HG03039 (cell line): ENCODE data around the gene IL1B.
A peak's percentile ranks its signal among the peaks of the same experiment; 100 is the strongest.

ENCODE experiments used
- ATAC-seq: cut with Tn5 transposase; IDR thresholded peaks from one replicate; pipeline ENCODE4 v1.9.1; 2021; ENCODE audit warnings: mild to moderate bottlenecking, moderate library complexity; ENCODE audit not compliant: unreplicated experiment

IL1B gene

DNA sequence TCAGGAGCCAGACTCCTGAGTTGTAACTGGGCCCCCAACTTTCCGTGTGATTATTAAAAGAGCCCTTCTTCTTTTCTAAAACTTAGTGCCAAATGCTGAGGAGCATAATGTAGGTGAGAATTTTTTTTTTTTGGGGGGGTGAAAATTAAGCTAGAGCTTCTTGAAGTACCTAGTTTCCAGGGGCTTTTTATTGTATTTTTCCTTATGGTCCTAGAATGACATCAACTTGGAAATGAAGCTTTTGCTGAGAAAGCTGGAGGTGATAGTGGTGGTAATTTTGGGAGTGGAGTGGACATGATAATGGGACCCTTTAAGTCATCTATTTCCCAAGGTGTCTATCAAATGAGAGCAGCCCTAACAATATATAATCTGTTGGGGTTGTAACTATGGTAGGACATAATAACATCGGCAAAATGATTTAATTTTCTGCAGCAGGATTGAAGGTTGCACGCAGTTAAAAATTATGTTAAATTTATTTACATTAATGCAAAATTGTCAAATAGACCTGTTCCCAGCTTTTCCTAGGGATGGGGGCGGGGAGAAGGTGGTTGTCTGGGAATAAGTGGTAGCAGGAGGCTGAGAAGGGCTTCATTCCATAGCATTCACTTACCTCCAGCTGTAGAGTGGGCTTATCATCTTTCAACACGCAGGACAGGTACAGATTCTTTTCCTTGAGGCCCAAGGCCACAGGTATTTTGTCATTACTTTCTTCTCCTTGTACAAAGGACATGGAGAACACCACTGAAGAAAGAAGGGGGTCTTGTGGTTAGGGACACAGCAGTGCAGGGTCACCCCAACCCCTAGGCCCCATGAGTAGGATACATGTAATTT lies 5.7 kb downstream of the IL1B start:
- no peak for ATAC-seq

DNA sequence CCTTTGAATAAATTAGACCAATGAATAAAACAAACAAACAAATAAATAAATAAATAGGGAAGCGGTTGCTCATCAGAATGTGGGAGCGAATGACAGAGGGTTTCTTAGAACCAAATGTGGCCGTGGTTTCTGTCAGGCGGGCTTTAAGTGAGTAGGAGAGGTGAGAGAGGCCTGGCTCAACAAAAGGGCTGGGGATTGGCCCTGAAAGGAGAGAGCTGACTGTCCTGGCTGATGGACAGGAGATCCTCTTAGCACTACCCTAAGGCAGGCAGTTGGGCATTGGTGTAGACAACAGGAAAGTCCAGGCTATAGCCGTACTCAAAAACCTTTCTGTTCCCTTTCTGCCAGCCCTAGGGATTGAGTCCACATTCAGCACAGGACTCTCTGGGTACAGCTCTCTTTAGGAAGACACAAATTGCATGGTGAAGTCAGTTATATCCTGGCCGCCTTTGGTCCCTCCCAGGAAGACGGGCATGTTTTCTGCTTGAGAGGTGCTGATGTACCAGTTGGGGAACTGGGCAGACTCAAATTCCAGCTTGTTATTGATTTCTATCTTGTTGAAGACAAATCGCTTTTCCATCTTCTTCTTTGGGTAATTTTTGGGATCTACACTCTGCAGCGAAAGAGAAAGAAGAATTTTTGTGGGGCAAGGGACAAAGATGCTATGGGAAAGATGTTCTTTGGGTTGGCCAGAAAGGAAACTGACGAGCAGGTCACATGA lies 6.5 kb downstream of the IL1B start:
- no peak for ATAC-seq

- ATAC-seq: no peak
Measured at GRCh38 chr2:112829101-112829960, 7.2 kb downstream of the IL1B start.

GRCh38 chr2:112828251-112828691 lies 8.3 kb downstream of the IL1B start:
- ATAC-seq: no peak

GRCh38 chr2:112827604-112828185 lies 8.9 kb downstream of the IL1B start:
- ATAC-seq: no peak

DNA sequence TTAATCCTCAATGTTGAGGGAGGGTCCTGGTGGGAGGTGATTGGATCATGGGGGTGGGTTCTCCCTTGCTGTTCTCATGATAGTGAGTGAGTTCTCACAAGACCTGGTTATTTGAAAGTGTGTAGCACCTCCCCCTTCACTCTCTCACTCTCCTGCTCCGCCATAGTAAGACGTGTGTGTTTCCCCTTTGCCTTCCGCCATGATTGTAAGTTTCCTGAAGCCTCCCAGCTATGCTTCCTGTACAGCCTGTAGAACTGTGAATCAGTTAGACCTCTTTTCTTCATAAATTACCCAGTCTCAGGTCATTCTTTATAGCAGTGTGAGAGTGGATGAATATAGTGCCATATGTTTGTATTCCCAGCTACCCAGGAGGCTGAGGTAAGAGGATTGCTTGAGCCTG lies 9.6 kb downstream of the IL1B start:
- ATAC-seq: no peak

GRCh38 chr2:112825706-112826105 lies 10.9 kb downstream of the IL1B start:
- ATAC-seq: no peak

GRCh38 chr2:112824694-112825085 lies 11.9 kb downstream of the IL1B start:
- ATAC-seq: no peak

DNA sequence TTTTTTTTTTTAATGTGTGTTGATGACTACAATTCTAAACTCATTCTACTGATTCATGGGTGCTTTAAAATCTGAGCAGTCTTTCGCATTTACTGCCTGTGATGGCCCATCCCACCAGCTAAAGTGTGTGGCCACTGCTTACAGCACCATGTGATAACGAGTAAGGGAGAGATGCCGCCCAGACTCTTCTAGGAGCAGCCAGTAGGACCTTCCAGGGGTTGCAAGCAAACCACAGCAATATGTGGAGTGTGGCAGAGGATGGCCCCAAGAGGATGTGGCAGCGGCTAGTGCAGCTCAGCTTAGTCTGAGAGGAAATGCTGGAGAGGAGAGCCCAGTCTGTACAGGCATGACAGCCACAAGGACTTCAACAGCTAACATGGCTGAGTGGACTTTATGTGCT lies 14.9 kb downstream of the IL1B start:
- ATAC-seq: no peak

DNA sequence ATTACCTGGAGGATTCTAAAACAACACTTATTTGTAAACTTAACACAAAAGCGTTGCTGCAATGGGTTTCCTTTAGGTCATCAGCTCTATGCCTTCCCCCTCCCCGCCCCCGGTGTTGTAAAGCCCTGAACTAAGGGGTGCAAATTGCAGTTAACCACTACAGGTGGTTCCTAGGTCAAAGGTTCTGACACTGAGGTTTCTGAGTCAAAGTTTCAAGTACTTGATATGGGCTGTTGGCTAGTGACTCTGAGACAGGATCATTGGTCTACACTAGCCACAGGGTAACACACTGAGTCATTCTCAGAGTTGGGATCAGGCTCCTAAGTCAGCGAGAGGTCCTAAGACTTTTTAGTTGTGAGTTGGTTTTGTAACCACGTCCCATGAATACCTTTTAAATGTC lies 15.4 kb downstream of the IL1B start:
- peak; percentile 66 for ATAC-seq

DNA sequence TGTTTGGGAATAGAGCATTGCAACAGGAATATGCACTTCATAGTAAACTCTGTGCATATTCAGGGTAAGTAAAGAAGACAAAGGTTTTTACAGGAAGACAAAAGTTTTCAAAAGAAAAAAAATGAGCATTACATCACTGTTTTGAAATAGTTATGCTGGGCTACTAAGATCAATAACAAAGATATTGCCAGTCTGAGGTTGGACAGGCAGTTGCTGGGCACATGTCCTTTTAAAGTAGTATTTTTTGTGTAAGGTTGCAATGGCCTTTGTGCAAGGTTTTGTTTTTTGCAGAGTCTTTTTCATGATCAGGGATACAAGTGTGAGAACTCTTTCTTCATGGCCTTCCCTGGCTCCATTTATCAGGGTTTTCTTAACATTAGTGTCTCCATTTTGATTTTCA lies 16.2 kb downstream of the IL1B start:
- ATAC-seq: no peak

DNA sequence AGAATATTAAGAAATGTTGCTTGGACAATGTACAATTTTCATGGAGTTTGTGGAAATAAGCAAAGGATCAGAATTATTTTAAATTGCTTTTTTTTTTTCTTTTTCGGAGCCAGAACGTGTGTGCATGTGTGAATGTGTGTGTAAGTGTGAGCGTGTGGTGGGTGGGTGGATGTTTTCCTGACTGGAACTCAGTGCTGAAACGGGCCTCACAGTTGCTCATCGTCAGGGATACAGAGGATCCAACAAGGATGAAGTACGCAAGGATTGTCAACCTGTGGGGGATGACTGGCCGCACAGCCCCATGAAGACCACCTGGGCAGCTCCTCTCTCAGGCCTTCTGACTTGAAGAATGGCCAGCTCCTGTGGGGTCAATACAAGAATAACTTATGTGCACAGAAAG lies 17.5 kb downstream of the IL1B start:
- no peak for ATAC-seq

DNA sequence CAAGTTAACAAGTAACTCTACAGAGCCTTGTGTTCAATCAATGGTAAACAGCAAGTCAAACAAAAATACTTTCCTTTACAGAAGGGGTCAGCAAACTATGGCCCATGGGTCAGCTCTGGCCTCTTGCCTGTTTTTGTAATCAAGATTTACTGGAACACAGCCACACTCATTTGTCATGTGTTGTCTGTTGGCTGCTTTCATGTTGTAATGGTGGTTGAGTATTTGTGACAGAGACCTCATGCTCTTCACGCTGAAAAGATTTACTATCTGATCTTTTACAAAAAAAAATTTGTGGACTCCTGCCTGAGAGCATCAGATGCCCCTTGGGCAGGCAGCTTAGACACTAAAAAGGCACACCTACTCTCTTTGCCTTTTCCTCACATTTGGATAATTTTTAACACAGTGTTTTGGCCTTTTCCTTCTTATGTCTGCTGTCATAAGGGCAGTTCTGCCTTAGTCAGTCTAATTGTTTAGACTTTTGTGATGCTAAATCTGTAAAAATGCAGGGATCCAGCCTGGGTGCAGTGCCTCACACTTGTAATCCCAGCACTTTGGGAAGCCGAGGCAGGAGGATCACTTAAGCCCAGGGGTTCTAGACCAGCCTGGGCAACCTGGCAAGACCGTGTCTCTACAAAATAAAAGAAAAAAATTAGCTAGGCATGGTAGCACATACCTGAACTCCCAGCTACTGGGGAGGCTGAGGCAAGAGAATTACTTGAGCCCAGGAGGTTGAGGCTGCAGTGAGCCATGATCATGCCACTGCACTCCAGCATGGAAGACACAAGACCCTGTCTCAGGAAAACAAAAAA lies 18.3 kb downstream of the IL1B start:
- no peak for ATAC-seq

DNA sequence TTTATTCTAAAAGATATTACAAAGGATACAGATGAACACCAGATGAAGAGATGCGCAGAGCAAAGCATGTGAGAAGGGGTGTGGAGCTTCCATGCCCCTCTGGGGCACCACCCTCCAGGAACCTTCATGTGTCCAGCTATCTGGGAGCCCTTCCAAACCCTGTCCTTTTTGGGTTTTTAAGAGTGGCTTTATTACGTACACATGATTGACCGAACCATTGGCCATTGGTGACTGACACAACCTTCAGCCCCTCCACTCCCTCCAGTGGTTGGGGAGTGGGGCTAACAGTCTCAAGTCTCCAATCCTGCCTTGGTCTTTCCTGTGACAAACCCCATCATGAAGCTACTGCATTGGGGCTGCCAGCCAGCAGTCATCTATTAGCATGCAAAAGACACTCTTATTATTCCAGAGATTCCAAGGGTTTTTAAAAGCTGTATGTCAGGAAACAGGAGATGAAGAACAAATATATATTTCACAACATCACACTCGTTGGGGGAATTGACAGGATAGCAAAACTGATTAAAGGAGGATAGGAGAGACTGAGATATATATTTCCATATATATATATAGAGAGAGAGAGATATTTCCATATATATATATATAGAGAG lies 19.4 kb downstream of the IL1B start:
- ATAC-seq: no peak

DNA sequence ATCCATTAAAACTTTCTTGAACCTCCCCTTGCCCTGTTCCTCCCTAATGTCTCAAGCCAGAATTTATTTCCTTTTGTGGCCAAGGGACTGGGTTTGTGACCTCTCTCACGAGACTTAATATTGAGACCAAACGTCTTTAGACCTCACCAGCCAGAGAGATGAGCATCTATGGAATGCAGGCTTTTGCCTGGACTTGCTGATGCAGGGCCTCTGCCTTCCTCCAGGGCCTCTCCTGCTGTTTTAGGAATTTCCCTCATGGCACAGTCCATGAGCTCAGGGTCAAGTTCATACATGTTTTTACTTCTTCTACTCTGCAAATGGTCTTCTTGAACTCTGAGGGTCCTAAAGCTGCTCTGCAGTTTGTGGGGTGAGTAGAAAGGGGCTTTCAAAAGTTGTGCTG lies 22.3 kb downstream of the IL1B start:
- no peak for ATAC-seq

GRCh38 chr2:112813280-112813966 lies 23.2 kb downstream of the IL1B start:
- no peak for ATAC-seq

GRCh38 chr2:112812318-112813267 lies 24.0 kb downstream of the IL1B start:
- ATAC-seq: no peak

GRCh38 chr2:112811841-112812306 lies 24.7 kb downstream of the IL1B start:
- ATAC-seq: no peak
